Loucy (cell line): ENCODE data around the gene CMTM7.

ENCODE experiments used
- EZH2phosphoT487 ChIP-seq: fragments of 200-600 bp; IDR thresholded peaks from 2 replicates; pipeline ENCODE4 v1.6.1; 2018; ENCODE audit warnings: antibody characterized with exemption, mild to moderate bottlenecking, moderate library complexity, borderline replicate concordance
- TF ChIP-seq, protein P1 (sequence below): fragments of 200-600 bp; sonication (generic); conservative IDR thresholded peaks from 2 replicates; pipeline ENCODE4 v1.5.1; 2014; ENCODE audit warnings: mild to moderate bottlenecking, antibody characterized with exemption, low read length

DNA sequence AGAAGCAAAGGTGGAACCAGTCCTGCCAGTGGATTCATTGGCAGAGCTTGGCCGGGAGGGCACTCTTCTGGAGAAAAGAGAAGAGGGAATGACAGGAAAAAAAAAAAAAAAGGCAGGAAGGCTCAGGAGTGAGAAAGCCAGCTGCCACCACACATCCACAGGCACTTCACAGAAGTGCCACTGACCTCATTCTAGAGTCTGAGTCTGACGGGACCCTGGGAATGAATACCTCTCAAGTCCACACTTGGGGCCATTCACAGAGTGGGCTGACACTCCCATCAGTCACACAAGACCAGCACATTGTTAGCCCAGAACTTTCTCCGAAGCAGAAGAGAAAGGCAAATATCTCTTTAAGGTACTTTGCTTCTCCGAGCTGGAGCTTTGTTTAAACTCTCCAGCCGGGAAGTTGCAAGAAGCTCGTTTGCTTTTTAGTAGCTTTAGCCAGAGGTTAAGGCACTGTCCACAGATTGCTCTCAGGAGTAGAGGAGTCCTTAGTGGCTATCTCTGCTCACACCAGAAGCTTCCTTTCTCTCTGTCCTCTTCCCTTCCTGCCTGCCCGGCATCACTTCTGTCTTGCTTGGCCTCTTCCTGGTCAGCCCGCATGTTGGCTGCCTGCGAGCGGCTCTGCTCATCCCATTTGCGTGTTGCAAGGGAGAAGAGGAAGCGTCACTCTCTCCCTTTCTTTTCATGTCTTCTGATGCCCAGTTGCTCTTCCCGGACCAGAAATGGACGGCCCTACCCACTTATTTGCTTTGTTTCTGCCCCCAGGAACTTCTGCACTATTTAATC, 57.2 kb downstream of the CMTM7 start:
- TF ChIP-seq, protein P1, sequence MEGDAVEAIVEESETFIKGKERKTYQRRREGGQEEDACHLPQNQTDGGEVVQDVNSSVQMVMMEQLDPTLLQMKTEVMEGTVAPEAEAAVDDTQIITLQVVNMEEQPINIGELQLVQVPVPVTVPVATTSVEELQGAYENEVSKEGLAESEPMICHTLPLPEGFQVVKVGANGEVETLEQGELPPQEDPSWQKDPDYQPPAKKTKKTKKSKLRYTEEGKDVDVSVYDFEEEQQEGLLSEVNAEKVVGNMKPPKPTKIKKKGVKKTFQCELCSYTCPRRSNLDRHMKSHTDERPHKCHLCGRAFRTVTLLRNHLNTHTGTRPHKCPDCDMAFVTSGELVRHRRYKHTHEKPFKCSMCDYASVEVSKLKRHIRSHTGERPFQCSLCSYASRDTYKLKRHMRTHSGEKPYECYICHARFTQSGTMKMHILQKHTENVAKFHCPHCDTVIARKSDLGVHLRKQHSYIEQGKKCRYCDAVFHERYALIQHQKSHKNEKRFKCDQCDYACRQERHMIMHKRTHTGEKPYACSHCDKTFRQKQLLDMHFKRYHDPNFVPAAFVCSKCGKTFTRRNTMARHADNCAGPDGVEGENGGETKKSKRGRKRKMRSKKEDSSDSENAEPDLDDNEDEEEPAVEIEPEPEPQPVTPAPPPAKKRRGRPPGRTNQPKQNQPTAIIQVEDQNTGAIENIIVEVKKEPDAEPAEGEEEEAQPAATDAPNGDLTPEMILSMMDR: no peak
- TF ChIP-seq EZH2phosphoT487: no peak
